ENCODE results near the gene OR13C5.

OR13C5 gene

GRCh38 chr9:104589626-104590025, 9.6 kb downstream of the OR13C5 start:
- H3K27me3 ChIP-seq (replicated peaks; ENCODE audit: insufficient read depth, low read length): no peaks in the 10 kb centered on the region
- TF ChIP-seq CTCF (IDR thresholded peaks at IDR 0.05; ENCODE audit: low read length) (no peak), EZH2phosphoT487 (IDR thresholded peaks at IDR 0.05; ENCODE audit: low read length) (no peak), EZH2 (optimal IDR thresholded peaks at IDR 0.05; ENCODE audit: low read depth, low read length) (no peak)

GRCh38 chr9:104586496-104587180, 12.6 kb downstream of the OR13C5 start:
- Histone ChIP-seq H2AFZ (ENCODE audit: low read length) (no peak overlapping the region), H3F3A (ENCODE audit: insufficient read depth, low read length) (no peaks in the 10 kb centered on the region), H3K9ac (ENCODE audit: low read length) (no peak overlapping the region), H3K27me3 (replicated peaks; ENCODE audit: insufficient read depth, low read length) (no peaks in the 10 kb centered on the region), H3K36me3 (replicated peaks; ENCODE audit: insufficient read depth, low read length) (no peaks in the 10 kb centered on the region), H3K4me1 (ENCODE audit: low read length) (no peaks in the 10 kb centered on the region), H3K79me2 (ENCODE audit: low read length) (no peaks in the 10 kb centered on the region), H3K4me3 (ENCODE audit: low read length) (no peak overlapping the region), H3K4me2 (ENCODE audit: low read depth, low read length) (no peak overlapping the region), H3K9me3 (replicated peaks; ENCODE audit: insufficient read depth, low read length) (no peaks in the 10 kb centered on the region), H4K20me1 (ENCODE audit: insufficient read depth, low read length) (no peaks in the 10 kb centered on the region), H3K27ac (ENCODE audit: low read length) (no peak overlapping the region), H3K9me2 (replicated peaks; ENCODE audit: insufficient read depth, low read length) (no peaks in the 10 kb centered on the region)
- DNase-seq: no peak
- TF ChIP-seq EZH2phosphoT487 (IDR thresholded peaks at IDR 0.05; ENCODE audit: low read length) (no peak), CTCF (IDR thresholded peaks at IDR 0.05; ENCODE audit: low read length) (no peak)

More at GRCh38 chr9:104589626-104590025, 9.6 kb downstream of the OR13C5 start:
- Histone ChIP-seq H3K79me2 (ENCODE audit: low read length) (no peaks in the 10 kb centered on the region), H3K4me2 (ENCODE audit: low read depth, low read length) (no peak overlapping the region), H3K36me3 (replicated peaks; ENCODE audit: insufficient read depth, low read length) (no peaks in the 10 kb centered on the region), H2AFZ (ENCODE audit: low read length) (no peak overlapping the region), H3K9me2 (replicated peaks; ENCODE audit: insufficient read depth, low read length) (no peaks in the 10 kb centered on the region), H3K9me3 (replicated peaks; ENCODE audit: insufficient read depth, low read length) (no peaks in the 10 kb centered on the region), H3K4me3 (ENCODE audit: low read length) (no peak overlapping the region), H3K9ac (ENCODE audit: low read length) (no peak overlapping the region), H4K20me1 (ENCODE audit: insufficient read depth, low read length) (no peaks in the 10 kb centered on the region), H3K27ac (ENCODE audit: low read length) (no peak overlapping the region), H3F3A (ENCODE audit: insufficient read depth, low read length) (no peaks in the 10 kb centered on the region), H3K4me1 (ENCODE audit: low read length) (no peaks in the 10 kb centered on the region)
- no peak for DNase-seq

DNA sequence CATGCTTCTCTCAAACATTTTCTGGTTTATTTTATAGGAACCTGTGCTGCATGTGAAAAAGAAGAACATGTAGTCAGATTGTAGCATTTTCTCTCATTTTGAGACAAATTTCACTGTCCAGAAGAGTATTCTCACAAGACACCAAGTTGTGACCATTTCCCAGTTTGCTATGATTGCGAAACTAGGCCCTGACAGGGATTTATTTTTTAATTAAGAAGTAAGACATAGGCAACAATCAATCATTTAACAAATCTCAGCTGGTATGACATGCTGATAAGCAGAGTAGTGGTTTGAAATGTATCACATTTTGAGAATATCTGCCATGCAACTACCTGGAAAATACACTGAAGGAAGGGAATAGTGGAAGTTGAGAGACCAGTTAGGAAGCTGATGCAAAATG, 18.7 kb downstream of the OR13C5 start:
- no peak for DNase-seq
- TF ChIP-seq CTCF (IDR thresholded peaks at IDR 0.05; ENCODE audit: low read length) (no peak), EZH2phosphoT487 (IDR thresholded peaks at IDR 0.05; ENCODE audit: low read length) (no peak), EZH2 (optimal IDR thresholded peaks at IDR 0.05; ENCODE audit: low read depth, low read length) (no peak)
- Histone ChIP-seq H3K27me3 (replicated peaks; ENCODE audit: insufficient read depth, low read length) (no peaks in the 10 kb centered on the region), H3K9ac (ENCODE audit: low read length) (no peak overlapping the region), H3K4me3 (ENCODE audit: low read length) (no peak overlapping the region), H3K79me2 (ENCODE audit: low read length) (no peaks in the 10 kb centered on the region), H3K36me3 (replicated peaks; ENCODE audit: insufficient read depth, low read length) (no peaks in the 10 kb centered on the region), H3K4me1 (ENCODE audit: low read length) (no peaks in the 10 kb centered on the region), H3K27ac (ENCODE audit: low read length) (no peak overlapping the region), H3K4me2 (ENCODE audit: low read depth, low read length) (no peak overlapping the region), H2AFZ (ENCODE audit: low read length) (no peak overlapping the region), H4K20me1 (ENCODE audit: insufficient read depth, low read length) (no peaks in the 10 kb centered on the region), H3F3A (ENCODE audit: insufficient read depth, low read length) (no peaks in the 10 kb centered on the region), H3K9me3 (replicated peaks; ENCODE audit: insufficient read depth, low read length) (no peaks in the 10 kb centered on the region), H3K9me2 (replicated peaks; ENCODE audit: insufficient read depth, low read length) (no peaks in the 10 kb centered on the region)
